Breast epithelium (tissue), 3 donors: ENCODE measurements around the gene ITM2B.

Experiments
- POLR2A ChIP-seq: fragments of 450-650 bp; IDR thresholded peaks from one replicate; pipeline ENCODE4 v1.6.1; 2016; ENCODE audit warnings: antibody characterized with exemption, mild to moderate bottlenecking, moderate library complexity
- POLR2AphosphoS5 ChIP-seq, 3 donors: sonication (generic); formaldehyde crosslinking; IDR thresholded peaks; one replicate each; pipeline ENCODE4 v1.6.1; 2017; ENCODE audit warnings: antibody characterized with exemption in 3 of 3
- TF ChIP-seq, protein P1 (sequence below), 3 donors: fragments of 450-650 bp; IDR thresholded peaks; one replicate each; pipeline ENCODE4 v1.5.1; 2016 to 2017; ENCODE audit warnings: antibody characterized with exemption in 3 of 3, mild to moderate bottlenecking in 3 of 3, moderate library complexity in 3 of 3

DNA sequence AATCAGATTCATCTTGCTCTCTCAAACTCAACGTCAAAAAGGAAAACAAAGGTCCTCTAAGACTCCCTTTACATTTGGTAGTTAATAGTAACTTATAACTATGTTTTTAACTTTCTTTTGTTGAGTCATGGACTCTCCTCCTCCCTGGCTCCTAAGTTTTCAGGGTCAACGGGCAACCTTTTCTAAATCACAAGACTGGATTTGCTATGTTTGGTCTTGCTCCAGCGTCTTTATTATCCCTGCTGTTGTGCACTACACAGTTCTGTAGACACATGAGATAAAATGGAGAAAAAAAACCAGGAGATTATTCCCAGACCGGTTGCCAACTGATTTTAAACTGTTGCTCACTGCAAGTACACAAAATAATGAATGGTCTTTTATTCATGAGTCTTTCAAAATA lies 1.9 kb upstream of the ITM2B start:
- TF ChIP-seq, protein P1, sequence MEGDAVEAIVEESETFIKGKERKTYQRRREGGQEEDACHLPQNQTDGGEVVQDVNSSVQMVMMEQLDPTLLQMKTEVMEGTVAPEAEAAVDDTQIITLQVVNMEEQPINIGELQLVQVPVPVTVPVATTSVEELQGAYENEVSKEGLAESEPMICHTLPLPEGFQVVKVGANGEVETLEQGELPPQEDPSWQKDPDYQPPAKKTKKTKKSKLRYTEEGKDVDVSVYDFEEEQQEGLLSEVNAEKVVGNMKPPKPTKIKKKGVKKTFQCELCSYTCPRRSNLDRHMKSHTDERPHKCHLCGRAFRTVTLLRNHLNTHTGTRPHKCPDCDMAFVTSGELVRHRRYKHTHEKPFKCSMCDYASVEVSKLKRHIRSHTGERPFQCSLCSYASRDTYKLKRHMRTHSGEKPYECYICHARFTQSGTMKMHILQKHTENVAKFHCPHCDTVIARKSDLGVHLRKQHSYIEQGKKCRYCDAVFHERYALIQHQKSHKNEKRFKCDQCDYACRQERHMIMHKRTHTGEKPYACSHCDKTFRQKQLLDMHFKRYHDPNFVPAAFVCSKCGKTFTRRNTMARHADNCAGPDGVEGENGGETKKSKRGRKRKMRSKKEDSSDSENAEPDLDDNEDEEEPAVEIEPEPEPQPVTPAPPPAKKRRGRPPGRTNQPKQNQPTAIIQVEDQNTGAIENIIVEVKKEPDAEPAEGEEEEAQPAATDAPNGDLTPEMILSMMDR (IDR thresholded peaks at IDR 0.05): no peak
- TF ChIP-seq POLR2A (no peak), POLR2AphosphoS5 (IDR thresholded peaks at IDR 0.05) (no peak)
